Measurements from ENCODE around the gene ILKAP.

DNA sequence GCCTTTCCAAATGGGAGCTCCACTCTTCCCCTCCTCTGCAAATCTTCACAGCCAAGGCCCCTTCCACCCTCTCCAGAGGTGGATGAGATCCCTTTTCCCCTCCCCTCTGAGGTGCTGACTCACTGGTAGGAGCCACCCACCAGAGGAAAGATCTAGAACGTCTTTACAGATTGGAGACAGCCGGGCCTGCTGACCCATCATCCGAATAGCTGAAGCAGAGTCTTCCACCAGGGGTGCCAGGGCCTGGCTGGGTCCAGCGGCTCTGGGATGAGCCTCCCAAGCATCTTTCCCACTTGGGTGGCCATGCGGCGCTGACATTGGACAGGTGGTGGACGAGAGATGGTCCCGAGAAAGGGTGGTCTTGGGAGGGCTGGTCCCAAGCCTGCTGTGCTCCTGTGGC is 35.7 kb downstream of the ILKAP start:
- TF ChIP-seq ZNF274 (IDR thresholded peaks at IDR 0.05; ENCODE audit: low read depth, low read length) (no peak), SUZ12 (IDR thresholded peaks at IDR 0.05; ENCODE audit: extremely low read depth, insufficient read depth, insufficient read length) (no peak), YY1 (IDR thresholded peaks at IDR 0.05; ENCODE audit: insufficient read depth, insufficient read length) (no peak)

All from NT2/D1 (cell line).